Gastrocnemius medialis (tissue), 4 donors: ENCODE measurements around the gene TMEM150C. TPM values are rescaled to one million over a fixed set of nuclear protein-coding genes. Genes with fewer than 3 reads are reported as not detected.

Experiments
- ATAC-seq, 2 donors: fragments of 150-250 bp; one replicate each; pipeline ENCODE4 v1.9.1; 2016
- DNase-seq, 2 donors: peaks; one replicate each; pipeline ENCODE4 v3.0.0-alpha.2; 2019
- H3K27ac ChIP-seq, 4 donors: fragments of 200-600 bp; sonication (generic); 1 replicate in 1 of 4; 2 replicates in 3 of 4; pipeline ENCODE4 v1.5.1; 2016 to 2018; ENCODE audit warnings: mild to moderate bottlenecking in 2 of 4, moderate library complexity in 1 of 4
- H3K27me3 ChIP-seq, 3 donors: fragments of 200-600 bp; sonication (generic) in 2 of 3; 1 replicate in 1 of 3; 2 replicates in 2 of 3; pipeline versions ENCODE4 v1.5.1 to v1.6.0; 2016 to 2019; ENCODE audit warnings: mild to moderate bottlenecking in 1 of 3, moderate library complexity in 1 of 3
- H3K36me3 ChIP-seq, 2 donors: fragments of 200-600 bp; sonication (generic) in 1 of 2; one replicate each; pipeline ENCODE4 v1.5.1; 2017 to 2018
- H3K4me1 ChIP-seq, 2 donors: fragments of 200-600 bp; sonication (generic) in 1 of 2; one replicate each; pipeline ENCODE4 v1.5.1; 2016 to 2017; ENCODE audit warnings: mild to moderate bottlenecking in 2 of 2
- H3K4me3 ChIP-seq, 4 donors: fragments of 200-600 bp; sonication (generic) in 3 of 4; 1 replicate in 1 of 4; 2 replicates in 3 of 4; pipeline ENCODE4 v1.5.1; 2016 to 2019; ENCODE audit warnings: mild to moderate bottlenecking in 2 of 4
- H3K9me3 ChIP-seq, 3 donors: fragments of 200-600 bp; sonication (generic) in 2 of 3; 1 replicate in 1 of 3; 2 replicates in 2 of 3; pipeline ENCODE4 v1.5.1; 2016 to 2019
- CTCF ChIP-seq, 5 experiments: fragments of 450-650 bp in 3 of 5; fragments of 200-600 bp in 2 of 5; sonication (generic) in 2 of 5; IDR thresholded peaks in 4 of 5; conservative IDR thresholded peaks in 1 of 5; 1 replicate in 4 of 5; 2 replicates in 1 of 5; pipeline ENCODE4 v1.5.1; 2016 to 2019; ENCODE audit warnings: antibody characterized with exemption in 5 of 5, mild to moderate bottlenecking in 3 of 5, moderate library complexity in 3 of 5
- POLR2A ChIP-seq, 2 donors: fragments of 450-650 bp; IDR thresholded peaks; one replicate each; pipeline ENCODE4 v1.6.1; 2017; ENCODE audit warnings: antibody characterized with exemption in 2 of 2, mild to moderate bottlenecking in 2 of 2, moderate library complexity in 2 of 2
- in situ Hi-C, 4 donors: fragments of 200-750 bp; cut with MboI; loops; one replicate each; pipeline versions ENCODE4 v1.15.0 to v1.8.0; 2017; ENCODE audit warnings: low sequenced_read_pairs in 4 of 4
- intact Hi-C: fragments of 100-400 bp; cut with DNase I; formaldehyde crosslinking; loops from one replicate; pipeline ENCODE4 v1.15.1; 2023; ENCODE audit warnings: low total_unique reads
- total RNA-seq, 4 donors: library from RNA; depleted of rRNA; stranded (reverse); fragments of >200 nt; gene quantifications; one replicate each; pipeline versions ENCODE4 v1.1.0 to v1.2.3, GENCODE V29; 2016

TMEM150C gene
- total RNA-seq, 4 donors from 2014 or later = 5.5 to 13.5 (median 7.8) TPM

GRCh38 chr4:82500435-82501153 lies 61.2 kb downstream of the TMEM150C start:
- Histone ChIP-seq H3K4me1 (no peaks in the 10 kb centered on the region), H3K36me3 (peaks cover 0 to 10% of the 10 kb centered on the region in 2 donors), H3K4me3 (no peak overlapping the region), H3K9me3 (no peaks in the 10 kb centered on the region), H3K27me3 (no peaks in the 10 kb centered on the region), H3K27ac (no peak overlapping the region)
- in situ Hi-C loops = no loop called here
- no peak for DNase-seq
- no peak for TF ChIP-seq CTCF (IDR thresholded peaks at IDR 0.05 in 4 of 5, conservative IDR thresholded peaks at IDR 0.05 in 1 of 5)
- no peak for TF ChIP-seq POLR2A (IDR thresholded peaks at IDR 0.05)
- ATAC-seq = no peak
- intact Hi-C loops = no loop called here

- Histone ChIP-seq H3K9me3 (no peaks in the 10 kb centered on the region), H3K27ac (no peak overlapping the region), H3K27me3 (no peaks in the 10 kb centered on the region), H3K4me1 (no peaks in the 10 kb centered on the region), H3K4me3 (no peak overlapping the region), H3K36me3 (peaks cover 0 to 10% of the 10 kb centered on the region in 2 donors)
- intact Hi-C loops = no loop called here
- ATAC-seq (no peak), DNase-seq (no peak)
- TF ChIP-seq POLR2A (IDR thresholded peaks at IDR 0.05) = no peak
- TF ChIP-seq CTCF (IDR thresholded peaks at IDR 0.05 in 4 of 5, conservative IDR thresholded peaks at IDR 0.05 in 1 of 5) = no peak
- in situ Hi-C loops = no loop called here
Observed at GRCh38 chr4:82499738-82500434, 61.9 kb downstream of the TMEM150C start.

DNA sequence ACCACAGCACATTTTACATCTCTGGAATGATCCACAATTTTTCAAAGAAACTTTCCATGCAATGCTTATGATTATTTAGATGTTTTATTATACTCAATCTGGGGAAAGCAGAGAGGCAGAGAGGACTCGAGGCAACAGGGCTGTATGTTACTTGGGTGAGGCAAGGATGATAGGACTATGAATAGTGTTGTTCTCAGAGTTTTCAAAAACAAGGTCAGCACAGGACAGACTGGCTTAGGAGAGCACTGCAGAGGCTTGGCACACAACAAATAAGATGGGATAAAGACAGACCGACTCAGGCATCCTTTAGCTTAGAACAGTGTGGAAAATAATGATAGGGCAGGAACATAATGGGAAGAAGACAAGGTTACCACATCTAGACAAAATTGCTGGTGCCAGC lies 65.4 kb downstream of the TMEM150C start:
- intact Hi-C loops (no loop called here), in situ Hi-C loops (no loop called here)
- TF ChIP-seq POLR2A (IDR thresholded peaks at IDR 0.05) (no peak), CTCF (IDR thresholded peaks at IDR 0.05 in 4 of 5, conservative IDR thresholded peaks at IDR 0.05 in 1 of 5) (no peak)
- Histone ChIP-seq H3K27me3 (no peaks in the 10 kb centered on the region), H3K27ac (no peak overlapping the region), H3K9me3 (no peaks in the 10 kb centered on the region), H3K4me1 (no peaks in the 10 kb centered on the region), H3K4me3 (no peak overlapping the region), H3K36me3 (no peaks in the 10 kb centered on the region)
- DNase-seq (no peak), ATAC-seq (no peak)

- in situ Hi-C loops (no loop called here), intact Hi-C loops (no loop called here)
- Histone ChIP-seq H3K4me1 (no peaks in the 10 kb centered on the region), H3K27me3 (no peaks in the 10 kb centered on the region), H3K4me3 (no peak overlapping the region), H3K27ac (no peak overlapping the region), H3K36me3 (no peaks in the 10 kb centered on the region), H3K9me3 (no peaks in the 10 kb centered on the region)
- no peak for ATAC-seq
- TF ChIP-seq CTCF (IDR thresholded peaks at IDR 0.05 in 4 of 5, conservative IDR thresholded peaks at IDR 0.05 in 1 of 5) = no peak
- no peak for TF ChIP-seq POLR2A (IDR thresholded peaks at IDR 0.05)
- DNase-seq = no peak
Observed at GRCh38 chr4:82495666-82496065, 66.1 kb downstream of the TMEM150C start.
